Measurements from ENCODE around the gene SOX30. TPM values are rescaled to one million over a fixed set of nuclear protein-coding genes. Genes with fewer than 3 reads are reported as not detected.

SOX30 gene
- total RNA-seq, 6 experiments from 2014 or later = 0.09 to 0.19 (median 0.12) TPM; not detected in 2

DNA sequence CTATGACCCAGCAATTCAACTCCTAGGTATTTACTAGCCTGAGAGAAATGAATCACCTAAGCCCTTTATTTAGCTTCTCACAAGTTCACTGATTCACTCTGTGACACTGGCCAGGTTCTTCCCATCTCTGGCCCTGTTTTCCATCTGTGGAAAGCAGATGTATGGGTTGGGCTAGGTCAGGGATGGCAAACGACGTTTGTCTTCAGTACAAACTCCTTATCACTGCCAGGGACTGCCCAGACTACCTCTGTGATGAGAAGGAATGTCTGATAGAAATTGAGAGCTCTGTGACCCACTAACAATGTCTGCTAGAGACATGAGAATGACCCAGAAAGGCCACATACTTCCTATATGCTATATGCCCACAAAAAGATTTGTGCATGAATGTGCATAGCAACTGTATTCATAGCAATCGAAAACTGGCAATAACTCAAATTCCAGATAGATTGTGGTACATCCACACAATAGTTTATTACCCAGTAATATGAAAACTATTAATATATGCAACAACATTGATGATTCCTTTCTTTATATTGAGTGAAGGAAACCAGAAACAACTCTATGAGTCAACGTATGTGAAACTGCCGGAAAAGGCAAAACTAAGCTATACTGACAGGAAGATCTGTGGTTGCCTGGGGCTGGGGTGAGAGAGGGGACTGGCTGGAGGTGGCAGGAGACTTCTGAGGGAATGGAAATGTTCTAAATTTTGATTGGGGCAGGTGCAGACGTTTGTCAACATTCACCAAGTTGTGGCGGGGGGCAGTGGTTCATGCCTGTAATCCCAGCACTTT is 44.7 kb downstream of the SOX30 start:
- H3K4me3 Mint-ChIP-seq = peak overlapping the region; percentile 73
- H3K9me3 Mint-ChIP-seq = no peaks in the 10 kb centered on the region; the same call in 1 of the 2 replicates
- 0 out of 2 replicates have a peak, but pooled peaks cover 4% of the 10 kb centered on the region for H3K36me3 Mint-ChIP-seq (ENCODE audit: low read depth)
- H3K27me3 Mint-ChIP-seq (ENCODE audit: insufficient read depth) = no peaks in the 10 kb centered on the region; the same call in 1 of the 2 replicates
- H3K4me1 Mint-ChIP-seq (ENCODE audit: low read depth) = peaks cover 66% of the 10 kb centered on the region
- peak overlapping the region; percentile 99 for H3K27ac Mint-ChIP-seq
- TF ChIP-seq, protein P1, sequence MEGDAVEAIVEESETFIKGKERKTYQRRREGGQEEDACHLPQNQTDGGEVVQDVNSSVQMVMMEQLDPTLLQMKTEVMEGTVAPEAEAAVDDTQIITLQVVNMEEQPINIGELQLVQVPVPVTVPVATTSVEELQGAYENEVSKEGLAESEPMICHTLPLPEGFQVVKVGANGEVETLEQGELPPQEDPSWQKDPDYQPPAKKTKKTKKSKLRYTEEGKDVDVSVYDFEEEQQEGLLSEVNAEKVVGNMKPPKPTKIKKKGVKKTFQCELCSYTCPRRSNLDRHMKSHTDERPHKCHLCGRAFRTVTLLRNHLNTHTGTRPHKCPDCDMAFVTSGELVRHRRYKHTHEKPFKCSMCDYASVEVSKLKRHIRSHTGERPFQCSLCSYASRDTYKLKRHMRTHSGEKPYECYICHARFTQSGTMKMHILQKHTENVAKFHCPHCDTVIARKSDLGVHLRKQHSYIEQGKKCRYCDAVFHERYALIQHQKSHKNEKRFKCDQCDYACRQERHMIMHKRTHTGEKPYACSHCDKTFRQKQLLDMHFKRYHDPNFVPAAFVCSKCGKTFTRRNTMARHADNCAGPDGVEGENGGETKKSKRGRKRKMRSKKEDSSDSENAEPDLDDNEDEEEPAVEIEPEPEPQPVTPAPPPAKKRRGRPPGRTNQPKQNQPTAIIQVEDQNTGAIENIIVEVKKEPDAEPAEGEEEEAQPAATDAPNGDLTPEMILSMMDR (IDR thresholded peaks at IDR 0.05) = no peak
- DNase-seq = peak; percentile 85

DNA sequence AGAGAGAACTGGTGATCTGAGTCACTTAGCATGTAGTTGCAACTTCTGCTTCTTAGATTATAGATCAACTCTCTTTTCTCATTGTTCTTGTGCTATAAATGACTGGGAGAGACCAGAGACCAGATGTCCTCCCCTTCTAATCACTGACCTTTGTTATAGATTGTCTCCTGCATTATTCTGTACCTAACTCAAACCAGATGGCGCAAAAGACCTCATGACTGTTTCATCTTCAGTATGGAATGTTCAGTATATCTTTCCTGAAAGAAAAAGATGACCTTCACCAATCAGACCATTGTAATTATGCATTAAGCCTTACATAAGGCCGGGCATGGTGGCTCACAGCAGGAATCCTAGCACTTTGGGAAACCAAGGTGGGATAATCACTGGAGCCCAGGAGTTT is 46.2 kb downstream of the SOX30 start:
- TF ChIP-seq, protein P1 (IDR thresholded peaks at IDR 0.05) = no peak
- no peaks in the 10 kb centered on the region; the same call in 1 of the 2 replicates for H3K27me3 Mint-ChIP-seq (ENCODE audit: insufficient read depth)
- peak overlapping the region; percentile 99 for H3K27ac Mint-ChIP-seq
- peaks cover 76% of the 10 kb centered on the region for H3K4me1 Mint-ChIP-seq (ENCODE audit: low read depth)
- no peak for DNase-seq
- H3K9me3 Mint-ChIP-seq = no peaks in the 10 kb centered on the region; the same call in 1 of the 2 replicates
- 0 out of 2 replicates have a peak, but pooled peaks cover 4% of the 10 kb centered on the region for H3K36me3 Mint-ChIP-seq (ENCODE audit: low read depth)
- 0 out of 2 replicates have a peak overlapping the region, but pooled peaks have one; percentile 16 for H3K4me3 Mint-ChIP-seq

DNA sequence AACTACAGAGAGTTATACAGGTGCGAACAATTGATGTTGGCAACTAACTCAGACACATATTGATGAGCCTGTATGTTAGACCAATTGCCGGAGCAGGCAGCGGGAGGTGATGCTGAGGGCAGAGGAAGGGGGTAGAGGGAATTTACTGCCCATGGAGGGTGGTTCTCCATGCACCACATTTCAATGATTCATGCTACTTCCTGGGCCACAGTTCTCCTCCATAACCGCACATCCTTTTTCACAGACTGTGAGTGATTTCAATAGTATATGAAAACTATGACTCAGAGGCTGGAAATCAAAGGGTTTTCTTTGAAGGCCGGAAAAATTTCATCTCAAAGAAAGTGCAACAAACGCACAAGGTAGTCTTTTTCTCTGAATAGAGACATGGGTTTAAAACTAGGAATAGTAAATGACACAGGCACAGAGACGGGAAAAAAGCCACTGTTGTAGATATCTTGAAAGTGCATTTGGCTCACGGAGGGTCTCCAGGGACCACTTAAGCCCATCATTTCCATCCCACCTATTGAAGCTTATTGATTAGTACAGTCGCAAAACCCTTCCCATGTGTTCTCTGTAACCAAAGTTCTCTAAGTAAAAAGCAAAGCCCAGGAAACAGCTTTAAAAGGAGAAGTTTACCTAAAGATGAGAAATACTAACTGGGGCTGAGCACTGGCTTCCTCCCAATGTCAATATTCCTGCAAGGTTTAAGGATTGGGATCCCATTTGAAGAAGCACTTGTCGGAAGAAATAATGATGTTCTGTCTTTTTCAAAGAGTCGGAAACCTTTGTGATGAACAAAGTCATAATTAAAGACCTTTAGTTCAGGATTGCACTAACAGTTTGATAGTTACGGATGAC is 48.7 kb downstream of the SOX30 start:
- Mint-ChIP-seq H3K4me3 (peak overlapping the region; percentile 70), H3K27me3 (ENCODE audit: insufficient read depth) (no peaks in the 10 kb centered on the region; the same call in 1 of the 2 replicates), H3K4me1 (ENCODE audit: low read depth) (peaks cover 74% of the 10 kb centered on the region), H3K9me3 (no peaks in the 10 kb centered on the region; the same call in 1 of the 2 replicates), H3K27ac (peak overlapping the region; percentile 92), H3K36me3 (ENCODE audit: low read depth) (0 out of 2 replicates have a peak, but pooled peaks cover 4% of the 10 kb centered on the region)
- TF ChIP-seq, protein P1 (IDR thresholded peaks at IDR 0.05) = no peak
- peak; percentile 91 for DNase-seq

DNA sequence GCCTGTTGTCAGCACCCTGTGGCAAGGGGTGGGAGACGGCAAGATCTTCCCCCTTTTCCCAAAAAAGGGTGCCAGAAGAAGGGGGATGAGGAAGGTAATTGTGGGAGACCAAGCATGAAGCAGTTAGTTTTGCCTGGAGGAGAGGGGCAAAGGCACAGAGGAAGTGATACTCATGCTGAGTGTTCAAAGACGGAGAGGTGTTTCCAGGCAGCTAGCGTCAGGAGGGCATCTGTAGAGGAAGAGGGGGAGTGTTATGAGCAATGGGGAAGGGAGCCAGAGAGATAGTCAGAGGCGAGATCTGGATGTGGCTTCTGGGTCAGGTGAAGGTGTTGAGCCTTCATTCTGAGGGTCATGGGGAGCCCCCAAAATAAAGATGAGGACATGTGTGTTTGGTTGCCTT is 49.7 kb downstream of the SOX30 start:
- TF ChIP-seq, protein P1 (IDR thresholded peaks at IDR 0.05) = no peak
- peak; percentile 35 for DNase-seq
- H3K4me1 Mint-ChIP-seq (ENCODE audit: low read depth) = peaks cover 69% of the 10 kb centered on the region
- peak overlapping the region; percentile 92 for H3K27ac Mint-ChIP-seq
- no peaks in the 10 kb centered on the region for H3K9me3 Mint-ChIP-seq
- peak overlapping the region; percentile 21 for H3K4me3 Mint-ChIP-seq
- H3K36me3 Mint-ChIP-seq (ENCODE audit: low read depth) = no peaks in the 10 kb centered on the region
- no peaks in the 10 kb centered on the region; the same call in 1 of the 2 replicates for H3K27me3 Mint-ChIP-seq (ENCODE audit: insufficient read depth)

DNA sequence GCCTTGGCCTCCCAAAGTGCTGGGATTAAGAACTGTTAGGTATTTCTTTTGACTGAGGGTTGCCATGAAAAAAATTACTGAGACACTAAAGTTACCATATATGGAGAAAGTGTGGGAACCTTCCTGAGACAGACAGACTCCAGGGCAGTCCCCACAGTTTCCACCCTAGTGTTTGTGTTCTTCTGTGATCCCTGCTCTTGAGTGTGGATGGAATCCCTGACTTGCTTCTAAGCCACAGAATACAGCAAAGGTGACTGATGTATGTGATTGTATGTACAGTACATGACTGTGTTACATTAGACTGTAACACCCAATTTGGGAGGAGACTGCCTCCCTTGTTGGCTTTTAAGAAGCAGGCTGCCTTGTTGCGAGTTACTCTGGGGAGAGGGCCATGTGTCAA is 52.0 kb downstream of the SOX30 start:
- Mint-ChIP-seq H3K9me3 (no peaks in the 10 kb centered on the region), H3K4me3 (no peak overlapping the region), H3K36me3 (ENCODE audit: low read depth) (no peaks in the 10 kb centered on the region), H3K27ac (no peak overlapping the region), H3K4me1 (ENCODE audit: low read depth) (peaks cover 55% of the 10 kb centered on the region), H3K27me3 (ENCODE audit: insufficient read depth) (no peaks in the 10 kb centered on the region; the same call in 1 of the 2 replicates)
- TF ChIP-seq, protein P1 (IDR thresholded peaks at IDR 0.05) = no peak
- DNase-seq = no peak
